Bronchial epithelial cell (primary cell): ENCODE results near the gene CCL3. TPM values are rescaled to one million over a fixed set of nuclear protein-coding genes. Genes with fewer than 3 reads are reported as not detected.

ENCODE experiments used
- DNase-seq: peaks from one replicate; pipeline ENCODE4 v3.0.0-alpha.2; 2010; ENCODE audit warnings: low read depth
- FAIRE-seq: peaks from 2 replicates; lab custom pipeline; 2011; peaks lifted over from hg19 to GRCh38; lab: Jason Lieb, UNC
- H3K27me3 ChIP-seq: 2 replicates; pipeline ENCODE4 v1.5.1; 2011; ENCODE audit warnings: low read length; ENCODE audit not compliant: control insufficient read depth, insufficient read depth
- H3K36me3 ChIP-seq: 2 replicates; pipeline ENCODE4 v1.5.1; 2011; ENCODE audit warnings: low read length; ENCODE audit not compliant: control insufficient read depth, insufficient read depth
- H3K4me3 ChIP-seq: 2 replicates; pipeline ENCODE4 v1.5.1; 2011; ENCODE audit warnings: mild to moderate bottlenecking, low read depth, low read length, control low read depth
- CTCF ChIP-seq: IDR thresholded peaks from 2 replicates; pipeline ENCODE4 v1.5.1; 2011; ENCODE audit warnings: mild to moderate bottlenecking, moderate library complexity, low read length, control low read depth, inconsistent platforms; ENCODE audit not compliant: insufficient read depth, severe bottlenecking
- total RNA-seq: library from RNA; depleted of rRNA; stranded (reverse); fragments of >200 nt; gene quantifications from 2 replicates; pipeline ENCODE4 v1.2.1, GENCODE V29; 2014

CCL3 gene
- total RNA-seq, 1 donor from 2014 or later: not detected

DNA sequence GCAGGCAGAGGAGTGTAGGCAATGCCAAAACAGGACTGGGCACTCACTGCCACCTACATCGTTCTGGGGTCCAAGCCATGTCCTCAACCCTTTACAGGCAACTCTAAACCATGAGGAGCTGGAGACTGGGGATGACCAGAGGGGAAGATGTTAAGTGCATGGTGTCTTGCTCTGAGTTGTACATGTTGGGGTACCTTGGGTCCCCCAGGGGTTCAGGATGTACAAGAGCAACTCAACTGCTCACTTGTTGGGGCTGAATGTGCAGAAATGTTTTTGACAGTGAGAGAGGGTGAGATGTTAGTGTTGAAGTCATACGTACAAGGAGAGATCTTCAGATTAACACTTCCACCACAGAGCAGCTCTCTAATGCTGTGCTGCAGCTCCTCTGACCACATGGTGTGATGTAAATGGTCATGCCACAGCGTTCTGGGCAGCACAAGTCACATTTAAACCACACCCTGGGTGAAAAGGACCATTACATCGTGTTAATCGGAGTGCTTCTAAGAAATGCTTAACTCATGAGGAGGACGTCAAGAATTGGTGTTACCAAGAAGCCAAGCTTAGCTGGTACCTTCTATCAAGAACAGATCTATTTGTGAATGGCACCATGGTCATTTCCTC lies 23.5 kb downstream of the CCL3 start:
- no peak for DNase-seq

GRCh38 chr17:36063786-36064541 lies 26.0 kb downstream of the CCL3 start, which contains the start of gene CCL18:
Gene CCL18 (plus strand): TSS chr17:36064272. CDS start chr17:36064343, 71 bp downstream.
- H3K27me3 ChIP-seq: no peaks in the 10 kb centered on the region
- no peak for TF ChIP-seq CTCF
- FAIRE-seq: no peak
- no peak for DNase-seq
- H3K4me3 ChIP-seq: no peak within 1 kb of the TSS
- no peaks in the 10 kb centered on the region for H3K36me3 ChIP-seq

More for the DNA sequence above, 23.5 kb downstream of the CCL3 start:
- H3K36me3 ChIP-seq: no peaks in the 10 kb centered on the region
- no peak for FAIRE-seq
- no peak for TF ChIP-seq CTCF
- no peaks in the 10 kb centered on the region for H3K27me3 ChIP-seq
- no peak overlapping the region for H3K4me3 ChIP-seq

GRCh38 chr17:36060816-36061215 lies 29.1 kb downstream of the CCL3 start:
- TF ChIP-seq CTCF: no peak
- DNase-seq (no peak), FAIRE-seq (no peak)
- Histone ChIP-seq H3K27me3 (no peaks in the 10 kb centered on the region), H3K4me3 (no peak overlapping the region), H3K36me3 (no peaks in the 10 kb centered on the region)

DNA sequence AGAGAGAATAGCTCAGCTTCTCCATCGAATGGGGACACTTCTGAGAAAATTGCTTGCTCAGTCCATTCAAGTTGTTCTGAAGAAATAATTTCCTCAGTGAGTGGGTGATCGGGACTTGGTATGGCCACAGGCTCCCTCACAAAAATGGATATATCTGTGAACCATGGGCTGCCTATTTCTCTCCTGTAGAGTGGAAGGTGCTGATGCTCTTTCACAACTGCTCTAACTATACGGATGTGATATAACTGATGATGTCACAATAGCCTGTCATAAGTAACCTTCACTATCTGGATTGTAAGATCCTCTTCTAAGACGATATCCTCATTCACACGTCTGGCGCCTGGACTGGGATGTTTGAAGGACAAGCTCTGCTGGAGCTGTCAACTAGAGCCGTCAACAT lies 30.5 kb downstream of the CCL3 start:
- TF ChIP-seq CTCF: no peak
- no peaks in the 10 kb centered on the region for H3K36me3 ChIP-seq
- no peak for FAIRE-seq

GRCh38 chr17:36057911-36058310 lies 32.0 kb downstream of the CCL3 start:
- TF ChIP-seq CTCF: no peak
- Histone ChIP-seq H3K4me3 (no peak overlapping the region), H3K36me3 (no peaks in the 10 kb centered on the region), H3K27me3 (no peaks in the 10 kb centered on the region)
- DNase-seq (no peak), FAIRE-seq (no peak)

More for the DNA sequence above, 30.5 kb downstream of the CCL3 start:
- DNase-seq: no peak
- no peaks in the 10 kb centered on the region for H3K27me3 ChIP-seq
- H3K4me3 ChIP-seq: no peak overlapping the region
